HepG2 (cell line): ENCODE measurements around the gene USE1. TPM values are rescaled to one million over a fixed set of nuclear protein-coding genes. Genes with fewer than 3 reads are reported as not detected.

Experiments
- DMAP1 ChIP-seq: IDR thresholded peaks from 2 replicates; pipeline ENCODE4 v1.6.1; 2016
- KLF12 ChIP-seq: sonication (generic); formaldehyde crosslinking; IDR thresholded peaks from 2 replicates; pipeline ENCODE4 v1.4.0; 2020; ENCODE audit warnings: missing genetic modification reagents, borderline replicate concordance
- MAZ ChIP-seq, 2 experiments: sonication (generic) in 1 of 2; formaldehyde crosslinking in 1 of 2; IDR thresholded peaks; 2 replicates each; pipeline versions ENCODE4 v1.5.0 to v1.6.1; 2012 to 2020; ENCODE audit warnings: low read depth in 2 of 2, mild to moderate bottlenecking in 2 of 2, borderline replicate concordance in 1 of 2, improper control_type of control experiment in 1 of 2, low read length in 1 of 2, missing genetic modification reagents in 1 of 2, moderate library complexity in 1 of 2
- MED1 ChIP-seq: sonication (generic); formaldehyde crosslinking; IDR thresholded peaks from 2 replicates; pipeline ENCODE4 v1.4.0; 2020; ENCODE audit warnings: missing genetic modification reagents
- MXI1 ChIP-seq: IDR thresholded peaks from 3 replicates; pipeline ENCODE4 v1.6.1; 2012; ENCODE audit warnings: low read depth, low read length, inconsistent platforms, borderline replicate concordance
- NONO ChIP-seq, 2 experiments: fragments of 450-650 bp in 1 of 2; sonication (generic) in 1 of 2; formaldehyde crosslinking in 1 of 2; IDR thresholded peaks in 1 of 2; conservative IDR thresholded peaks in 1 of 2; 2 replicates each; pipeline versions ENCODE4 v1.6.1 to v1.8.0; 2017 to 2022; ENCODE audit warnings: mild to moderate bottlenecking in 1 of 2, missing genetic modification reagents in 1 of 2, moderate library complexity in 1 of 2
- PITX1 ChIP-seq: sonication (generic); formaldehyde crosslinking; IDR thresholded peaks from 2 replicates; pipeline ENCODE4 v1.5.1; 2020; ENCODE audit warnings: mild to moderate bottlenecking, missing genetic modification reagents
- SMYD3 ChIP-seq: sonication (generic); formaldehyde crosslinking; IDR thresholded peaks from 2 replicates; pipeline ENCODE4 v1.8.1; 2023; ENCODE audit warnings: mild to moderate bottlenecking, missing genetic modification reagents
- TBL1XR1 ChIP-seq: fragments of 150-350 bp; IDR thresholded peaks from 2 replicates; pipeline ENCODE4 v1.6.1; 2014; ENCODE audit warnings: borderline replicate concordance, low read length; ENCODE audit not compliant: partially characterized antibody
- ZNF143 ChIP-seq: sonication (generic); formaldehyde crosslinking; IDR thresholded peaks from 2 replicates; pipeline ENCODE4 v1.4.0; 2020; ENCODE audit warnings: missing genetic modification reagents
- ZNF333 ChIP-seq: sonication (generic); formaldehyde crosslinking; IDR thresholded peaks from 2 replicates; pipeline ENCODE4 v1.4.0; 2020; ENCODE audit warnings: mild to moderate bottlenecking, missing genetic modification reagents, borderline replicate concordance
- ZNF367 ChIP-seq: sonication (generic); formaldehyde crosslinking; IDR thresholded peaks from 2 replicates; pipeline ENCODE4 v1.4.0; 2020; ENCODE audit warnings: missing genetic modification reagents, borderline replicate concordance
- polyA plus RNA-seq, 8 experiments: library from polyadenylated mRNA; depleted of rRNA in 3 of 8; stranded (reverse) in 7 of 8; unstranded in 1 of 8; fragments of >200 nt; fragmentation: Illumina TruSeq in 4 of 8; extraction: Trizol in 4 of 8; gene quantifications; 2 replicates each; pipeline versions ENCODE4 v1.2.1 to v1.2.3, GENCODE V29; 2011 to 2016; ENCODE audit warnings: low read depth in 4 of 8, missing spikeins in 1 of 8, mixed read lengths in 1 of 8; ENCODE audit not compliant: insufficient read depth in 1 of 8
- total RNA-seq, 5 experiments: library from RNA; depleted of rRNA; stranded (reverse); fragments of >200 nt; fragmentation: Illumina TruSeq; extraction: Trizol; gene quantifications; 2 replicates each; pipeline ENCODE4 v1.2.3, GENCODE V29; 2016; ENCODE audit warnings: low read depth in 1 of 5

Gene USE1
- total and polyA plus RNA-seq, 2 of the 13 experiments (the other 11 are each of a cell fraction or from before 2014, with no cell fraction given): 9.9 to 17.6 TPM

- TF ChIP-seq TBL1XR1 (peak; percentile 29), MAZ (IDR thresholded peaks at IDR 0.05; ENCODE audit: borderline replicate concordance, low read depth, low read length) (no peak), MAZ (CRISPR knock-in tag; IDR thresholded peaks at IDR 0.05; ENCODE audit: low read depth) (0 out of 2 replicates have a peak, but pooled peaks have one; percentile 30), DMAP1 (CRISPR knock-in tag) (0 out of 2 replicates have a peak, but pooled peaks have one; percentile 34), MXI1 (peak; percentile 54; the same call in 1 of the 3 replicates), PITX1 (CRISPR knock-in tag) (no peak), MED1 (0 out of 2 replicates have a peak, but pooled peaks have one; percentile 31), NONO (IDR thresholded peaks at IDR 0.05) (no peak), NONO (CRISPR knock-in tag; conservative IDR thresholded peaks at IDR 0.05) (0 out of 2 replicates have a peak, but pooled peaks have one; percentile 33), SMYD3 (CRISPR knock-in tag) (no peak), ZNF143 (CRISPR knock-in tag) (no peak), ZNF367 (CRISPR knock-in tag) (no peak), KLF12 (CRISPR knock-in tag) (0 out of 2 replicates have a peak, but pooled peaks have one; percentile 4), ZNF333 (CRISPR knock-in tag) (no peak)
Measured at GRCh38 chr19:17243211-17243829, 28.2 kb downstream of the USE1 start (continued).
